Upper lobe of left lung (tissue), 6 donors: ENCODE data around the gene HECTD4. TPM values are rescaled to one million over a fixed set of nuclear protein-coding genes. Genes with fewer than 3 reads are reported as not detected.

Source experiments
- ATAC-seq, 2 donors: fragments of 200-7000 bp; cut with Tn5 transposase; one replicate each; pipeline ENCODE4 v1.9.1; 2022; ENCODE audit warnings: mild to moderate bottlenecking in 2 of 2, moderate library complexity in 2 of 2; ENCODE audit not compliant: low FRiP score in 2 of 2
- DNase-seq, 2 donors: peaks; one replicate each; pipeline ENCODE4 v3.0.0-alpha.2; 2019 to 2020
- H3K27ac ChIP-seq, 4 donors: fragments of 200-600 bp; sonication (generic); one replicate each; pipeline ENCODE4 v1.5.1; 2016 to 2019
- H3K27me3 ChIP-seq, 4 donors: fragments of 200-600 bp; sonication (generic); one replicate each; pipeline ENCODE4 v1.5.1; 2017 to 2019
- H3K36me3 ChIP-seq, 4 donors: fragments of 200-600 bp; sonication (generic); one replicate each; pipeline ENCODE4 v1.5.1; 2016 to 2019
- H3K4me1 ChIP-seq, 4 donors: fragments of 200-600 bp; sonication (generic); one replicate each; pipeline ENCODE4 v1.5.1; 2018 to 2019
- H3K4me3 ChIP-seq, 4 donors: fragments of 200-600 bp; sonication (generic); one replicate each; pipeline ENCODE4 v1.5.1; 2017 to 2019; ENCODE audit warnings: mild to moderate bottlenecking in 2 of 4, moderate library complexity in 1 of 4
- H3K9me3 ChIP-seq, 4 donors: fragments of 200-600 bp; sonication (generic); one replicate each; pipeline ENCODE4 v1.5.1; 2018 to 2019
- CTCF ChIP-seq, 6 experiments: fragments of 450-650 bp in 4 of 6; fragments of 200-600 bp in 2 of 6; sonication (generic) in 2 of 6; IDR thresholded peaks; one replicate each; pipeline ENCODE4 v1.5.1; 2016 to 2019; ENCODE audit warnings: antibody characterized with exemption in 6 of 6
- EP300 ChIP-seq, 4 donors: sonication (generic); formaldehyde crosslinking; IDR thresholded peaks; one replicate each; pipeline ENCODE4 v1.5.1; 2017; ENCODE audit warnings: antibody characterized with exemption in 4 of 4, control low read depth in 2 of 4
- POLR2A ChIP-seq, 4 donors: fragments of 450-650 bp; IDR thresholded peaks; one replicate each; pipeline ENCODE4 v1.5.1; 2016 to 2017; ENCODE audit warnings: antibody characterized with exemption in 4 of 4, mild to moderate bottlenecking in 2 of 4
- POLR2AphosphoS5 ChIP-seq, 2 donors: sonication (generic); formaldehyde crosslinking; IDR thresholded peaks; one replicate each; pipeline ENCODE4 v1.5.1; 2017; ENCODE audit warnings: antibody characterized with exemption in 2 of 2
- WGBS, 2 donors: methylation state at CpG; one replicate each; pipeline ENCODE4 v1.1.5; 2017 to 2018; 5-methylcytosine and 5-hydroxymethylcytosine counted together
- total RNA-seq, 6 donors: library from RNA; depleted of rRNA in 4 of 6; stranded (reverse); fragments of >200 nt in 4 of 6; gene quantifications; one replicate each; pipeline versions ENCODE4 v1.1.0 to v1.2.1, GENCODE V29; 2016 to 2021
- donor health status: DM: no; HTN: no; CAD: no; lungs with moderate emphysema.
- donor health status: DM: no; HTN: yes; CAD: no; lungs with severe emphysema.

HECTD4 gene
- total RNA-seq, 6 donors from 2014 or later, result 34.1 to 196 (median 50.0) TPM

DNA sequence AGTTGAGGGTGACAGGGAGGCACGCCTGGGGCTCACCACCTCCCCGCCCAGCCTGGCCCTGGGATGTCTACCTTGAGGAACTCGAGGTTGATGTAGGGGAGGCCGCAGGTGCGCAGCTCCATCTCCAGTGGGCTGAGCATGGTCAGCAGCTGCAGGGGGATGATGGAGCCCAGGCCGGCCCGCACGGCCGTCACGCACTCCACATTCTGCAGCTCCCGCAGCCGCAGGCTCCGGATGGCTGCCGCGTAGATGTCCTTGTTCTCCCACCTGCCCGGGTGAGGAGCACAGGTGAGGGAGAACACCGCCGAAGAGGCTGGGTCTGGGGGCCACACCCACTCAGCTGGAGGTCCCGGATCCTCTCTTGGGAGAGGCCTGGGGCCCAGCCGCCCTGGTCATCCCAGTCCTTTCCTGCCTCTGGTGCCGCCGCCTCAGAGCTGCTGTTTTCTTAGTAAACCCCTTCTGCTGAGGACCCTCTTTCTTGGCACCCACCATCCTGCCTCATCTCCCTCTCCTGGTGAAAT lies 218.7 kb downstream of the HECTD4 start:
- Histone ChIP-seq H3K27ac (no peak overlapping the region), H3K4me3 (no peak overlapping the region), H3K36me3 (peaks cover 15 to 70% (median 52%) of the 10 kb centered on the region in 4 donors), H3K4me1 (no peaks in the 10 kb centered on the region), H3K27me3 (no peaks in the 10 kb centered on the region), H3K9me3 (no peaks in the 10 kb centered on the region)
- WGBS, 2 donors, result 96 to 100% methylated on average over 5 to 22 of the region's 22 CpGs
- TF ChIP-seq CTCF (IDR thresholded peaks at IDR 0.05) (no peak), POLR2A (IDR thresholded peaks at IDR 0.05) (no peak), POLR2AphosphoS5 (IDR thresholded peaks at IDR 0.05) (no peak), EP300 (IDR thresholded peaks at IDR 0.05) (no peak)
- no peak for ATAC-seq
- DNase-seq, result peak in 1 of 2 donors; percentile 77

DNA sequence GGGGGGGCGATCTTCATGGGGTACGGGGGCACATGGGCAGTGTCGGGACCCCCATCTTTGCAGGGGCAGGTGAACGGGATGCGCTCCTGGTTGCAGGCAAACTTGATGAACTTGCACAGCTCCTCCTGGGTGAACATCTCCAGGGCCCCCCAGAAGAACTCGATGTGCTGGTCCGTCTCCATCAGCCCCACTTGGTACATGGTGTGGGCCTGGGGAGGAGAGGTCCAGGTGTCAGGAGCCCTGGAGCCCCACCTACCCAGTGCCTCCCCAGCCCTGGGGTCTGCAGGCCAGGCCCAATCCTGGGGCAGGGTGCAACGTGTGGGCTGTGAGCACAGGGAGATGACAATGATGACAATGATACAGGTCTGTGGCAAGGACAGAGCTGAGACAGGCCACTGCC lies 219.2 kb downstream of the HECTD4 start:
- H3K4me1 ChIP-seq, result no peaks in the 10 kb centered on the region
- no peak overlapping the region for H3K27ac ChIP-seq
- WGBS, 2 donors, result 97 to 100% methylated on average over 2 to 8 of the region's 8 CpGs
- H3K9me3 ChIP-seq, result no peaks in the 10 kb centered on the region
- no peaks in the 10 kb centered on the region for H3K27me3 ChIP-seq
- TF ChIP-seq CTCF (IDR thresholded peaks at IDR 0.05), result no peak
- TF ChIP-seq POLR2A (IDR thresholded peaks at IDR 0.05), result no peak
- no peak for TF ChIP-seq POLR2AphosphoS5 (IDR thresholded peaks at IDR 0.05)
- no peak for TF ChIP-seq EP300 (IDR thresholded peaks at IDR 0.05)
- DNase-seq (no peak), ATAC-seq (no peak)
- no peak overlapping the region for H3K4me3 ChIP-seq
- H3K36me3 ChIP-seq, result peaks cover 16 to 70% (median 51%) of the 10 kb centered on the region in 4 donors

- DNase-seq (no peak), ATAC-seq (no peak)
- TF ChIP-seq POLR2AphosphoS5 (IDR thresholded peaks at IDR 0.05) (no peak), EP300 (IDR thresholded peaks at IDR 0.05) (no peak), CTCF (IDR thresholded peaks at IDR 0.05) (no peak), POLR2A (IDR thresholded peaks at IDR 0.05) (no peak)
- H3K36me3 ChIP-seq, result peaks cover 18 to 69% (median 50%) of the 10 kb centered on the region in 4 donors
- H3K4me3 ChIP-seq, result no peak overlapping the region
- H3K27ac ChIP-seq, result no peak overlapping the region
- H3K9me3 ChIP-seq, result no peaks in the 10 kb centered on the region
- no peaks in the 10 kb centered on the region for H3K27me3 ChIP-seq
- WGBS, 2 donors, result 90 to 96% methylated on average over 12 of the region's 12 CpGs
- H3K4me1 ChIP-seq, result no peaks in the 10 kb centered on the region
Observed at GRCh38 chr12:112162241-112162790, 219.9 kb downstream of the HECTD4 start.

GRCh38 chr12:112161711-112162110 lies 220.5 kb downstream of the HECTD4 start:
- 86 to 89% methylated on average over 8 to 9 of the region's 9 CpGs for WGBS, 2 donors
- Histone ChIP-seq H3K27me3 (no peaks in the 10 kb centered on the region), H3K27ac (no peak overlapping the region), H3K9me3 (no peaks in the 10 kb centered on the region), H3K4me1 (no peaks in the 10 kb centered on the region), H3K36me3 (peaks cover 18 to 69% (median 50%) of the 10 kb centered on the region in 4 donors), H3K4me3 (no peak overlapping the region)
- no peak for TF ChIP-seq CTCF (IDR thresholded peaks at IDR 0.05)
- TF ChIP-seq POLR2AphosphoS5 (IDR thresholded peaks at IDR 0.05), result no peak
- TF ChIP-seq EP300 (IDR thresholded peaks at IDR 0.05), result no peak
- no peak for TF ChIP-seq POLR2A (IDR thresholded peaks at IDR 0.05)
- DNase-seq (no peak), ATAC-seq (no peak)

- no peak for ATAC-seq
Observed at GRCh38 chr12:112160611-112161010, 221.6 kb downstream of the HECTD4 start.

More at GRCh38 chr12:112160611-112161010, 221.6 kb downstream of the HECTD4 start:
- Histone ChIP-seq H3K36me3 (peaks cover 18 to 63% (median 50%) of the 10 kb centered on the region in 4 donors), H3K27me3 (no peaks in the 10 kb centered on the region), H3K9me3 (no peaks in the 10 kb centered on the region), H3K4me1 (no peaks in the 10 kb centered on the region), H3K27ac (no peak overlapping the region), H3K4me3 (no peak overlapping the region)
- TF ChIP-seq POLR2A (IDR thresholded peaks at IDR 0.05) (no peak), POLR2AphosphoS5 (IDR thresholded peaks at IDR 0.05) (no peak), EP300 (IDR thresholded peaks at IDR 0.05) (no peak), CTCF (IDR thresholded peaks at IDR 0.05) (no peak)
- DNase-seq, result no peak
- 93 to 94% methylated on average over 6 of the region's 6 CpGs for WGBS, 2 donors
